Activated CD8-positive, alpha-beta memory T cell treated with anti-CD3 and anti-CD28 coated beads, Interleukin-2, amount 50 U/mL, for 48 hours (primary cell): Measurements from ENCODE around the gene FN1.
"Not testable (repeated sequence)": the region's sequence is repeated elsewhere in the genome, so short reads cannot be mapped to it uniquely, and the experiment has no call there.

Source experiments
- DNase-seq: peaks from one replicate; pipeline ENCODE4 v3.0.0-alpha.2; 2020

FN1 gene

DNA sequence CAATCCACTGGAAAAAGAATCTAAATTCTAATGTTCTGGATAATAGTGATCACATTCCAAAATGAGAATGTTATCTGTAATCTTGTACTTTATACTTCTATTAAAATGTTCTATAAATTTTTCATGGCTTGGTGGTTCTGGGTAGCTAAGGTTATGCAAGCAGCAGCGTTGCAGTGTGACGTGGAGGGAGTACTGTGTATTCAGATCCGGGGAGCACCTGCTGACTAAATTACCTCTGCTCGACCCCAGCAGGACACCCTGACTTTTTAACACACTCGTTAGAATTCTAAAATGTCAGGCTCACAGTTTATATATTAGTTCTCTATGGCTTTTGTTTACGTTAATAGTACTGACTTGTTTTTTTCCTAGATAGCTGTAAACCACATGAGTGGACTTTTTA, 111.1 kb downstream of the FN1 start:
- no peak for DNase-seq

GRCh38 chr2:215320679-215321078, 115.2 kb downstream of the FN1 start:
- DNase-seq = no peak

- DNase-seq = no peak
Measured at GRCh38 chr2:215320102-215320501, 115.8 kb downstream of the FN1 start.

DNA sequence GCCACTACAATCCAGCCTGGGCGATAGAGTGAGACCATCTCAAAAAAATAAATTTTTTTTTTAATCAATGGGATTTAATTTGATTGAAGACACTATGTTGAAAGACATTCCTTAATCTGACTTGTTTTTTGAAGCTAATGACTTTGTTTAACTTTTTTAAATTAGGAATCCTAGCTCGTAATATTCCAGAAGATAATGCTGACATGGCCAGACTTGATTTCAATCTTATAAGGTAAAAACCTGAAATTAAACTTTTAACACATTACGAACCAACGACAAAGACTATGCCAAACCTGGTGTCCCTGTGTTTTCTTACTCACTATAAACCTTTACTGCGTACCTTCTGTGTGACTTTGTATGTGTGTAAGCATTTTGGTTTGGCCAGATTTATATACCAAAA, 116.4 kb downstream of the FN1 start:
- DNase-seq = no peak

GRCh38 chr2:215316336-215316735, 119.5 kb downstream of the FN1 start:
- DNase-seq = no peak

GRCh38 chr2:215315301-215315700, 120.6 kb downstream of the FN1 start:
- DNase-seq = no peak

- DNase-seq = no peak
Measured at GRCh38 chr2:215314896-215315295, 121.0 kb downstream of the FN1 start.

- DNase-seq = no peak
Measured at GRCh38 chr2:215313255-215313613, 122.6 kb downstream of the FN1 start.

DNA sequence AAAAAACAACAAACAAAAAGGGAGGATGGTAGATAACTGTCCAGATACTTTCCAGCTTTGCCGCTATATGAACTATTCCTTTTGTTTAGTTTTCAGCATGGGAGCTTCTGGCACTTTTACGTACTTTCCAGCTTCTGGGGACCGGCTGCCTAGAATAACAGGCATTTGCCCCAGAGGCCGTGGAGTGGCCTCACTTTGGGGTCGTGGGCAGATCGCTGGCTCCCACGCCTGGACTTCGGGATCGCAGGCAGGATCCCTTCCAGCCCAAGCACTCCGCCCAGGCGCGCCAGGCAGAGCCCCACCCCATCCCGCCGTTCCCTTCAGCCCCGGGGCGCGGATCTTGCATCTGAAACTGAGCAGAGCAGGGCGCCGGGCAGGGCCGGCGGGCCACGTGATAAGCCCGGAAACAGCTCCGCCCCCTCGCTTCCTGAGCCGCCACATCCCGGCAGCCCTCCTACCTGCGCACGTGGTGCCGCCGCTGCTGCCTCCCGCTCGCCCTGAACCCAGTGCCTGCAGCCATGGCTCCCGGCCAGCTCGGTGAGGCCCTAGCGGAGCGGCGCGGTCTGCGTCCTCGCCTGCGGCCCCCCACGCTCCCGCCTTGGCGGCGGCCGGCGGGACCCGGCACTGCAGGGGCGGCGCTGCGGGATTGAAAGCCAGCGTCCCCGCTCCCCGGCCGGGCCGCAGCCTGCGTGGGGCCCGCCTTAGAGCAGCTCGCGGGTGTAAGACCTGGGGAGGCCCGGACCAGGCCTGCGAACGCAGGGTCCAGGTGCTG, 124.1 kb downstream of the FN1 start, which contains the start of gene ATIC:
ATIC (plus strand) TSS at position 435 of the 772 bp plus-strand sequence; CDS start at position 519, 84 bp downstream.
- peak; percentile 92 for DNase-seq

DNA sequence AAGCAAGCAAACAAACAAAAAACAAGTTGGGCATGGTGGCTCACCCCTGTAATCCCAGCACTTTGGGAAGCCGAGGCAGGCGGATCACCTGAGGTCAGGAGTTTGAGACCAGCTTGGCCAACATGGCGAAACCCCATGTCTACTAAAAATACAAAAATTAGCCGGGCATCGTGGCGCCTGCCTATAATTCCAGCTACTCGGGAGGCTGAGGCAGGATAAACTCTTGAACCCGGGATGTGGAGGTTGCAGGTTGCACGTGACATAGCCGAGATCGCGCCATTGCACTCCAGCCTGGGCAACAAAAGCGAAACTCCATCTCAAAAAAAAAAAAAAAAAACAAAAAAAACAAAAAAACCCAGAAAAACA, 124.6 kb downstream of the FN1 start:
- not testable (repeated sequence) for DNase-seq
